ENCODE results near the gene HAPLN3.
A peak's percentile ranks its signal among the peaks of the same experiment; 100 is the strongest.

The HAPLN3 gene

GRCh38 chr15:88891540-88892254 is 3.6 kb downstream of the HAPLN3 start:
- DNase-seq, result no peak

- no peak for DNase-seq
Measured at GRCh38 chr15:88890495-88890894, 4.8 kb downstream of the HAPLN3 start.

- DNase-seq, result no peak
Measured at GRCh38 chr15:88888719-88889118, 6.6 kb downstream of the HAPLN3 start.

- DNase-seq, result no peak
Measured at GRCh38 chr15:88887068-88887580, 8.2 kb downstream of the HAPLN3 start.

- no peak for DNase-seq
Measured at GRCh38 chr15:88882785-88883184, 12.6 kb downstream of the HAPLN3 start.

- DNase-seq, result no peak
Measured at GRCh38 chr15:88881775-88882174, 13.6 kb downstream of the HAPLN3 start.

GRCh38 chr15:88880944-88881740 is 14.2 kb downstream of the HAPLN3 start:
- no peak for DNase-seq

GRCh38 chr15:88878720-88879184 is 16.6 kb downstream of the HAPLN3 start:
- peak; percentile 72 for DNase-seq

GRCh38 chr15:88877906-88878305 is 17.4 kb downstream of the HAPLN3 start:
- DNase-seq, result no peak

GRCh38 chr15:88877415-88877814 is 17.9 kb downstream of the HAPLN3 start:
- DNase-seq, result no peak

GRCh38 chr15:88876573-88876972 is 18.8 kb downstream of the HAPLN3 start:
- DNase-seq, result no peak

GRCh38 chr15:88874684-88875083 is 20.7 kb downstream of the HAPLN3 start:
- DNase-seq, result no peak

GRCh38 chr15:88874275-88874674 is 21.1 kb downstream of the HAPLN3 start:
- DNase-seq, result no peak

- DNase-seq, result no peak
Measured at GRCh38 chr15:88873786-88874185, 21.6 kb downstream of the HAPLN3 start.

- DNase-seq, result no peak
Measured at GRCh38 chr15:88872706-88873105, 22.6 kb downstream of the HAPLN3 start.

GRCh38 chr15:88872106-88872505 is 23.2 kb downstream of the HAPLN3 start:
- no peak for DNase-seq

GRCh38 chr15:88871313-88871712 is 24.0 kb downstream of the HAPLN3 start:
- no peak for DNase-seq

- no peak for DNase-seq
Measured at GRCh38 chr15:88866295-88866881, 29.0 kb downstream of the HAPLN3 start.

- no peak for DNase-seq
Measured at GRCh38 chr15:88865498-88866099, 29.7 kb downstream of the HAPLN3 start.

- no peak for DNase-seq
Measured at GRCh38 chr15:88864861-88865497, 30.4 kb downstream of the HAPLN3 start.

GRCh38 chr15:88863412-88863811 is 31.9 kb downstream of the HAPLN3 start:
- no peak for DNase-seq

- no peak for DNase-seq
Measured at GRCh38 chr15:88860212-88860611, 35.1 kb downstream of the HAPLN3 start.

GRCh38 chr15:88859550-88859949 is 35.8 kb downstream of the HAPLN3 start:
- DNase-seq, result no peak

All from hematopoietic multipotent progenitor cell treated with erythropoietin and hydrocortisone succinate and interleukin-3 and kit ligand, for 4 days (in vitro differentiated cells).